Transverse colon (tissue), 4 donors: ENCODE measurements around the gene G6PC3.

Experiments
- EP300 ChIP-seq: sonication (generic); formaldehyde crosslinking; IDR thresholded peaks from one replicate; pipeline ENCODE4 v1.6.1; 2017; ENCODE audit warnings: antibody characterized with exemption, low read depth
- POLR2A ChIP-seq: fragments of 450-650 bp; IDR thresholded peaks from one replicate; pipeline ENCODE4 v1.6.1; 2016; ENCODE audit warnings: antibody characterized with exemption, mild to moderate bottlenecking, moderate library complexity
- POLR2AphosphoS5 ChIP-seq, 3 donors: sonication (generic); formaldehyde crosslinking; IDR thresholded peaks; one replicate each; pipeline ENCODE4 v1.6.1; 2016; ENCODE audit warnings: antibody characterized with exemption in 3 of 3
- TF ChIP-seq, protein P1 (sequence below), 5 experiments: fragments of 200-600 bp in 3 of 5; fragments of 450-650 bp in 2 of 5; sonication (generic) in 3 of 5; IDR thresholded peaks; 1 replicate in 2 of 5; 2 replicates in 3 of 5; pipeline ENCODE4 v1.5.1; 2016 to 2017; ENCODE audit warnings: antibody characterized with exemption in 5 of 5, inconsistent platforms in 3 of 5, mild to moderate bottlenecking in 2 of 5, moderate library complexity in 1 of 5

DNA sequence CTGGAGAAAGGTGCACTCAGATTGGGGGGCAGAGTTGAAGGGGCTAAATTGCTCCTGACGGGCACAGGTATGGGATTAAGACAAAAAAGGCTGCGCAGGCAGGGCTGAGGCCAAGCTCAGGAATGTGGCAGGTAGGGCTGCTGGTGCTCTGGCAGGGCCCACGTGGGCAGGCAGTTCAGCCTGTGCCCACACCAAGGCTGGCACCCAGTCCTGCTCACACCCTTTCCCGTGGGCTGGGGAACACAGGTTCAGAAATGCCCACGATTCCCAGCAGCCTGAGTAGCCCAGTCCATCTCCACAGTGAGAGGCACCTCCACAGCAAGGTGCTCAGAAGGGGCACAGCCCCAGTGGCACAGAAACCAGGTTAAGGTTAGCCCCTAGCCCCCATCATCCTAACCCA, 48.5 kb downstream of the G6PC3 start:
- TF ChIP-seq, protein P1, sequence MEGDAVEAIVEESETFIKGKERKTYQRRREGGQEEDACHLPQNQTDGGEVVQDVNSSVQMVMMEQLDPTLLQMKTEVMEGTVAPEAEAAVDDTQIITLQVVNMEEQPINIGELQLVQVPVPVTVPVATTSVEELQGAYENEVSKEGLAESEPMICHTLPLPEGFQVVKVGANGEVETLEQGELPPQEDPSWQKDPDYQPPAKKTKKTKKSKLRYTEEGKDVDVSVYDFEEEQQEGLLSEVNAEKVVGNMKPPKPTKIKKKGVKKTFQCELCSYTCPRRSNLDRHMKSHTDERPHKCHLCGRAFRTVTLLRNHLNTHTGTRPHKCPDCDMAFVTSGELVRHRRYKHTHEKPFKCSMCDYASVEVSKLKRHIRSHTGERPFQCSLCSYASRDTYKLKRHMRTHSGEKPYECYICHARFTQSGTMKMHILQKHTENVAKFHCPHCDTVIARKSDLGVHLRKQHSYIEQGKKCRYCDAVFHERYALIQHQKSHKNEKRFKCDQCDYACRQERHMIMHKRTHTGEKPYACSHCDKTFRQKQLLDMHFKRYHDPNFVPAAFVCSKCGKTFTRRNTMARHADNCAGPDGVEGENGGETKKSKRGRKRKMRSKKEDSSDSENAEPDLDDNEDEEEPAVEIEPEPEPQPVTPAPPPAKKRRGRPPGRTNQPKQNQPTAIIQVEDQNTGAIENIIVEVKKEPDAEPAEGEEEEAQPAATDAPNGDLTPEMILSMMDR (IDR thresholded peaks at IDR 0.05), result no peak
- TF ChIP-seq POLR2A (no peak), EP300 (no peak), POLR2AphosphoS5 (IDR thresholded peaks at IDR 0.05) (no peak)
